ENCODE results near the gene NTM. TPM values are rescaled to one million over a fixed set of nuclear protein-coding genes. Genes with fewer than 3 reads are reported as not detected.
A peak's percentile ranks its signal among the peaks of the same experiment; 100 is the strongest.

NTM gene
- total RNA-seq, 4 donors from 2014 or later = 0.40 to 3.1 (median 2.1) TPM; not detected in 1

DNA sequence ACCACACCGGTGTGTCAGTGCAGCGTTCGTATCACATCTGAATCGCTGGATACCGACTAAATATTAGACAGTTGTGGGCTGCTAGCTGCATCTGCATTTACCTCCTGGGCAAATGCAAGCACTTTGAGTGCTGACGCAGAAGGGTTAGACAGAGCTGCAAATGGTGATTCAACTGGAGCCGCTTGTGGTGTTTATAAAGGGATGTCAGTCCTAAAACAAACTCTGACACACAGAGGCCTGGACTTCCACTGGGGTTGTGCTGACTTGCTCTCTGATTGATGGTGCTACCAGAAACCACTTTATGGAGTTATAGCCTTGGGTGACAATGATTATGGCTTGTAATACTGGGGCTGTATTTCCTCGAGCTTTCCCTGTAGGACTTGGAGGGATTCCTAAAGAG lies 374.4 kb downstream of the NTM start:
- no peaks in the 10 kb centered on the region for H3K9me3 ChIP-seq
- 62 to 80% methylated on average over 3 to 8 of the region's 8 CpGs for WGBS, 2 donors (ENCODE audit: low coverage in 1 of 2)
- H3K27me3 ChIP-seq = peaks cover 4% of the 10 kb centered on the region
- intact Hi-C loops (cut with DNase I; ENCODE audit: low total_unique reads) = no loop called here
- in situ Hi-C loops (cut with MboI; ENCODE audit: low pct_ligation_motif_present in 1 of 4, low pct_unique_long_range_greater_than_20kb in 1 of 4, low sequenced_read_pairs in 3 of 4) = loop anchor here in 1 of 4 donors (25.0 kb wide), 1 partner anchor 292 kb away; no protein-coding TSS in a partner anchor
- H3K36me3 ChIP-seq = no peaks in the 10 kb centered on the region
- H3K4me1 ChIP-seq = no peaks in the 10 kb centered on the region
- H3K27ac ChIP-seq = no peak overlapping the region
- TF ChIP-seq CTCF (IDR thresholded peaks at IDR 0.05) = no peak
- TF ChIP-seq POLR2AphosphoS5 (IDR thresholded peaks at IDR 0.05) = no peak
- TF ChIP-seq EP300 (IDR thresholded peaks at IDR 0.05; ENCODE audit: low read depth) = no peak
- no peak for TF ChIP-seq POLR2A (IDR thresholded peaks at IDR 0.05)
- H3K4me3 ChIP-seq = no peak overlapping the region
- no peak for DNase-seq

GRCh38 chr11:131745405-131745804 lies 375.0 kb downstream of the NTM start:
- no peak for DNase-seq
- Histone ChIP-seq H3K36me3 (no peaks in the 10 kb centered on the region), H3K4me1 (no peaks in the 10 kb centered on the region), H3K27me3 (peaks cover 4% of the 10 kb centered on the region), H3K9me3 (no peaks in the 10 kb centered on the region), H3K27ac (no peak overlapping the region), H3K4me3 (no peak overlapping the region)
- in situ Hi-C loops (cut with MboI; ENCODE audit: low pct_ligation_motif_present in 1 of 4, low pct_unique_long_range_greater_than_20kb in 1 of 4, low sequenced_read_pairs in 3 of 4) (loop anchor here in 1 of 4 donors (25.0 kb wide), 1 partner anchor 292 kb away; no protein-coding TSS in a partner anchor), intact Hi-C loops (cut with DNase I; ENCODE audit: low total_unique reads) (no loop called here)
- WGBS, 2 donors (ENCODE audit: low coverage in 1 of 2) = 61 to 67% methylated on average over 6 of the region's 6 CpGs
- TF ChIP-seq CTCF (IDR thresholded peaks at IDR 0.05) (no peak), POLR2AphosphoS5 (IDR thresholded peaks at IDR 0.05) (no peak), EP300 (IDR thresholded peaks at IDR 0.05; ENCODE audit: low read depth) (no peak), POLR2A (IDR thresholded peaks at IDR 0.05) (no peak)

DNA sequence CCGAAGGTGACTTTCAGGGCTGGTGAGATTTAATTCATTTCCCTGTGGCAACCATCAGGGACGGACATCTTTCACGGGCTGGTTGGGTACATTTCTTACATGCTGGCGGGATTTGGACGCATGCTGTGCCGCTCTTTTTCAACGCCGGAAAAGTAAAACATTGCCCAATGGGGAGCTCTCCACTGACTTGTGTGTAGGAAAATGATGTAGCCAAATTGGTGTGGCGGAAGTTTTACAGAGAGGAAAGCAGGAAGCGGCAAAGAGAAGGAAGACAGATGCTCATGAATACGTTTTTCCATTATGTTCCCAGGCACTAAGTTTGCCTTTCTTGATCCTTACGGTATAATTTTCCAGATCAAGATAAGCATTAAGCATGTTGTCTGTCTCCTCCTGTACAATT lies 375.8 kb downstream of the NTM start:
- no peaks in the 10 kb centered on the region for H3K4me1 ChIP-seq
- in situ Hi-C loops (cut with MboI; ENCODE audit: low pct_ligation_motif_present in 1 of 4, low pct_unique_long_range_greater_than_20kb in 1 of 4, low sequenced_read_pairs in 3 of 4) = loop anchor here in 1 of 4 donors (25.0 kb wide), 1 partner anchor 291 kb away; no protein-coding TSS in a partner anchor
- no peak overlapping the region for H3K27ac ChIP-seq
- no peak for TF ChIP-seq CTCF (IDR thresholded peaks at IDR 0.05)
- TF ChIP-seq POLR2A (IDR thresholded peaks at IDR 0.05) = no peak
- TF ChIP-seq EP300 (IDR thresholded peaks at IDR 0.05; ENCODE audit: low read depth) = no peak
- no peak for TF ChIP-seq POLR2AphosphoS5 (IDR thresholded peaks at IDR 0.05)
- 73 to 87% methylated on average over 6 to 12 of the region's 12 CpGs for WGBS, 2 donors (ENCODE audit: low coverage in 1 of 2)
- H3K36me3 ChIP-seq = no peaks in the 10 kb centered on the region
- intact Hi-C loops (cut with DNase I; ENCODE audit: low total_unique reads) = no loop called here
- H3K4me3 ChIP-seq = no peak overlapping the region
- no peak for DNase-seq
- no peaks in the 10 kb centered on the region for H3K9me3 ChIP-seq
- H3K27me3 ChIP-seq = peaks cover 4% of the 10 kb centered on the region

DNA sequence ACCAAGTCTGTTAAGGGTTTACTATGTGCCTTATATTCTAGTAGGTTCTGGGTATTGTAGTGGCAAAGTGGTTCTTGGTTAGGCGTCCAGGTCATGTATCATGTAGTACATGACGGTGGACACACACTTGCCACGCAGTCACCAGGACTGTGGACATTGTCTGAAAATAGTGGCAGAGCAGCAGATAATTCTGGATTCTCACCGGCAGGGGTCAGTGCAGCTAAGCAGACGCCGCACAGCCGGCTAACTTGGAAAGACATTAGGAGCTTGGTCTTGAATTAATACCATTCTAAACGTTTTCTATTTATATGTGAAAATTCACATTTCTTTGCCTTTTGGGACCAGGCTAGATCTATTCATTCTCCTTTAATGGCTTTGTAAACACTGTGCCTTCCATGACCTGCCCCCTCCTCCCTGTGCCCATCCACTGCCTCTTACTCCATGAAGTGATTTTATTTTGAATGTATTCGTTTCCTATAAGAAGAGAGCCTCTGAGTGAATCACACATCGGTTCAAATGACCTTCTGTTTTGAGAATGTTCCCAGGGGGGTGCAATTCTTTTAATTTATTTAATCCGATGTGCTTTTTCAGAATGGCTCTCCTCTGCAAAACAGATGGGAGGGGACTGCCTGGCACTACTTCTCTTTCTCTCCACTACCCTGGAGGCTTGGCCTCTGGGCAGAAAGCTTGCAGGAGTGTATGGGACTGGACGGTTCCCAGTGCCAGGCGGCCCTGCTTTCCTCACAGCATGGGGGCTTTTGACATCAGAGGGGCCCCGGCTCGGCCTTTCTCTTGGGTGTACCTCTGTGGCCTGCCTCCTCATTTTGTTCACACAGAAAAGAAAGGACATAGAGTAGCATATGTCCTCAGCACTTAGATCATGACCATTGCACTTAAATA lies 378.0 kb downstream of the NTM start:
- TF ChIP-seq POLR2AphosphoS5 (IDR thresholded peaks at IDR 0.05) (no peak), POLR2A (IDR thresholded peaks at IDR 0.05) (no peak), CTCF (IDR thresholded peaks at IDR 0.05) (peak; percentile 54 to 70 (median 67)), EP300 (IDR thresholded peaks at IDR 0.05; ENCODE audit: low read depth) (no peak)
- no peaks in the 10 kb centered on the region for H3K36me3 ChIP-seq
- H3K4me1 ChIP-seq = no peaks in the 10 kb centered on the region
- intact Hi-C loops (cut with DNase I; ENCODE audit: low total_unique reads) (no loop called here), in situ Hi-C loops (cut with MboI; ENCODE audit: low pct_ligation_motif_present in 1 of 4, low pct_unique_long_range_greater_than_20kb in 1 of 4, low sequenced_read_pairs in 3 of 4) (loop anchor here in 1 of 4 donors (25.0 kb wide), 1 partner anchor 289 kb away; no protein-coding TSS in a partner anchor)
- no peaks in the 10 kb centered on the region for H3K9me3 ChIP-seq
- no peak overlapping the region for H3K27ac ChIP-seq
- H3K27me3 ChIP-seq = no peaks in the 10 kb centered on the region
- no peak overlapping the region for H3K4me3 ChIP-seq
- WGBS, 2 donors (ENCODE audit: low coverage in 1 of 2) = 33 to 35% methylated on average over 4 to 15 of the region's 15 CpGs
- DNase-seq = peak; percentile 42

Data from transverse colon (tissue), 4 donors.